Thyroid gland (tissue), 4 donors: ENCODE measurements around the gene ZNF22.

Experiments
- POLR2A ChIP-seq, 2 donors: fragments of 450-650 bp; IDR thresholded peaks; one replicate each; pipeline ENCODE4 v1.6.1; 2017; ENCODE audit warnings: antibody characterized with exemption in 2 of 2, mild to moderate bottlenecking in 2 of 2, moderate library complexity in 1 of 2
- TF ChIP-seq, protein P1 (sequence below), 6 experiments: fragments of 200-600 bp in 3 of 6; fragments of 450-650 bp in 3 of 6; sonication (generic) in 3 of 6; IDR thresholded peaks; one replicate each; pipeline ENCODE4 v1.5.1; 2016 to 2019; ENCODE audit warnings: antibody characterized with exemption in 6 of 6, mild to moderate bottlenecking in 2 of 6, inconsistent platforms in 1 of 6, moderate library complexity in 1 of 6

DNA sequence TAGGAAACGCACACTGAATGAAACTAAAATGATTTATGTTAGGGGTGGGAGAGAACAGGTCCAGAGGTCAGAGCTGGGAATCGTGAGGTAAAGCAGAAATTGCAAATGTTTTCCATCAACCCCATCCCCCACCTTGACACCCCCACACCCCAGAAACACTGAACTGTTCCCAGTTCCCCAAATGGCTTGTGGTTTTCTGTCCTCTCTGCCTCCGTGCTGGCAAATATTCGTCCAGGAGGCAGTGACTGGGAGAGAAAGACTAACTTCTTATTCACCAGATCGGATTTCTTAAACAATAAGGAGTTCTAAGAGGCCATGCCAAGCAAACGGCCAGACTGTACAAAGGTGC is 41.9 kb upstream of the ZNF22 start:
- TF ChIP-seq POLR2A (IDR thresholded peaks at IDR 0.05) = no peak
- TF ChIP-seq, protein P1, sequence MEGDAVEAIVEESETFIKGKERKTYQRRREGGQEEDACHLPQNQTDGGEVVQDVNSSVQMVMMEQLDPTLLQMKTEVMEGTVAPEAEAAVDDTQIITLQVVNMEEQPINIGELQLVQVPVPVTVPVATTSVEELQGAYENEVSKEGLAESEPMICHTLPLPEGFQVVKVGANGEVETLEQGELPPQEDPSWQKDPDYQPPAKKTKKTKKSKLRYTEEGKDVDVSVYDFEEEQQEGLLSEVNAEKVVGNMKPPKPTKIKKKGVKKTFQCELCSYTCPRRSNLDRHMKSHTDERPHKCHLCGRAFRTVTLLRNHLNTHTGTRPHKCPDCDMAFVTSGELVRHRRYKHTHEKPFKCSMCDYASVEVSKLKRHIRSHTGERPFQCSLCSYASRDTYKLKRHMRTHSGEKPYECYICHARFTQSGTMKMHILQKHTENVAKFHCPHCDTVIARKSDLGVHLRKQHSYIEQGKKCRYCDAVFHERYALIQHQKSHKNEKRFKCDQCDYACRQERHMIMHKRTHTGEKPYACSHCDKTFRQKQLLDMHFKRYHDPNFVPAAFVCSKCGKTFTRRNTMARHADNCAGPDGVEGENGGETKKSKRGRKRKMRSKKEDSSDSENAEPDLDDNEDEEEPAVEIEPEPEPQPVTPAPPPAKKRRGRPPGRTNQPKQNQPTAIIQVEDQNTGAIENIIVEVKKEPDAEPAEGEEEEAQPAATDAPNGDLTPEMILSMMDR (IDR thresholded peaks at IDR 0.05) = no peak
